NCI-H748 (cell line): ENCODE data around the gene PRKCSH.
A peak's percentile ranks its signal among the peaks of the same experiment; 100 is the strongest.

Experiments used
- DNase-seq: peaks from one replicate; lab custom pipeline; 2025; ENCODE audit not compliant: unreplicated experiment; lab: John Stamatoyannopoulos, UW

The PRKCSH gene

GRCh38 chr19:11475861-11476260, 40.4 kb downstream of the PRKCSH start:
- DNase-seq, result no peak

- peak; percentile 39 for DNase-seq
Measured at GRCh38 chr19:11478167-11479089, 43.0 kb downstream of the PRKCSH start.

- DNase-seq, result peak; percentile 82
Measured at GRCh38 chr19:11479090-11479897, 43.9 kb downstream of the PRKCSH start.

GRCh38 chr19:11479898-11480714, 44.7 kb downstream of the PRKCSH start:
- DNase-seq, result peak; percentile 59

- DNase-seq, result peak; percentile 79
Measured at GRCh38 chr19:11480715-11481533, 45.5 kb downstream of the PRKCSH start, which contains the start of gene ELAVL3. Gene ELAVL3, minus strand, starts transcription at chr19:11481046. Its CDS starts 438 bp downstream, at chr19:11480608.

- peak; percentile 96 for DNase-seq
Measured at GRCh38 chr19:11481534-11482383, 46.3 kb downstream of the PRKCSH start.

- DNase-seq, result peak; percentile 85
Measured at GRCh38 chr19:11482384-11483050, 47.1 kb downstream of the PRKCSH start.

GRCh38 chr19:11483366-11484111, 48.1 kb downstream of the PRKCSH start:
- DNase-seq, result no peak

GRCh38 chr19:11485245-11485837, 49.9 kb downstream of the PRKCSH start:
- no peak for DNase-seq

- DNase-seq, result no peak
Measured at GRCh38 chr19:11486661-11487503, 51.4 kb downstream of the PRKCSH start.

- DNase-seq, result no peak
Measured at GRCh38 chr19:11489378-11489777, 53.9 kb downstream of the PRKCSH start.

GRCh38 chr19:11494634-11495285, 59.3 kb downstream of the PRKCSH start:
- DNase-seq, result no peak

- no peak for DNase-seq
Measured at GRCh38 chr19:11495481-11495880, 60.0 kb downstream of the PRKCSH start.

- no peak for DNase-seq
Measured at GRCh38 chr19:11495885-11496284, 60.5 kb downstream of the PRKCSH start.

- peak; percentile 46 for DNase-seq
Measured at GRCh38 chr19:11496391-11497163, 61.1 kb downstream of the PRKCSH start.
